ENCODE data around the gene GCNT2.
"Not testable (repeated sequence)": the region's sequence is repeated elsewhere in the genome, so short reads cannot be mapped to it uniquely, and the experiment has no call there.

GCNT2 gene

DNA sequence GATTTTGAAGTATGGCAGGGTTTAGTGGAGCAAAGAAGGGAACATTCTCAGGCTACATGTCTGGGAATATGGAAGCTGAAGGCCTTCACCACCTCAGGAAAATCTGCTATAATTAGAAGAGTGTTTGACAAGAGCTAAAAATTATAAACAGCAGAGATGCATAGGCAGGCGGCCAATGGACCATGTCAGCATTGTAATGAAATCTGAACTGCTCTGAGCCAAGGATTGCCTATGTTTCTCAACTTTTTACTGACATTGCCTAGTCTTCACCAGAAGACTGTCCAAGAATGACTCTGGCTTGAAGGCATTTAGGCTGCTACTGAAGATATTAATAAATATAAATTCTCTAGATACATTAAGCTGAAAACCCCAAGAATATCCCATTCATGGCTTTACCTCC is 89.1 kb downstream of the GCNT2 start:
- DNase-seq: no peak
- Mint-ChIP-seq H3K27me3 (no peaks in the 10 kb centered on the region), H3K36me3 (peaks cover 33 to 46% of the 10 kb centered on the region in 2 donors)

DNA sequence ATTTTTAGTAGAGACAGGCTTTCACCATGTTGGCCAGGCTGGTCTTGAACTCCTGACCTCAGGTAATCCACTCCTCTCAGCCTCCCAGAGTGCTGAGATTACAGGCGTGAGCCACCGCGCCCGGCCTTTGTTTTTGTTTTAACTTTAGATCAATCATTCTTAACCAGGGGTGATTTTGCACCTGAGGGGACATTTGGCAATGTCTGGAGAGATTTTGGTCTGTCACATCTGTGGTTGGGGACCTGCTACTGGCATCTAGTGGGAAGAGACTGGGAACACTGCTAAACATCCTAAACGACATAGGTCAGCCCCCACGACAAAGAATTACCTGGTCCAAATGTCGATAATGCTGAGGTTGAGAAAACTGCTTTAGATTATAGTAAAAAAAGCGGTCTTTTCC is 91.0 kb downstream of the GCNT2 start:
- H3K27me3 Mint-ChIP-seq: no peaks in the 10 kb centered on the region
- no peak overlapping the region for H3K4me3 Mint-ChIP-seq
- ATAC-seq (replicated peaks) (no peak), DNase-seq (no peak)
- H3K9me3 Mint-ChIP-seq: peaks cover 0 to 7% of the 10 kb centered on the region in 2 donors
- H3K4me1 Mint-ChIP-seq: peaks cover 9 to 18% of the 10 kb centered on the region in 2 donors
- peaks cover 38 to 51% of the 10 kb centered on the region in 2 donors for H3K36me3 Mint-ChIP-seq
- H3K27ac Mint-ChIP-seq: no peak overlapping the region

More for the DNA sequence above, 89.1 kb downstream of the GCNT2 start:
- Mint-ChIP-seq H3K27ac (no peak overlapping the region), H3K9me3 (peaks cover 0 to 1% of the 10 kb centered on the region in 2 donors), H3K4me3 (no peak overlapping the region), H3K4me1 (peaks cover 7 to 18% of the 10 kb centered on the region in 2 donors)
- no peak for ATAC-seq (replicated peaks)

GRCh38 chr6:10613077-10613476 is 91.9 kb downstream of the GCNT2 start:
- peaks cover 36 to 47% of the 10 kb centered on the region in 2 donors for H3K36me3 Mint-ChIP-seq
- peaks cover 0 to 7% of the 10 kb centered on the region in 2 donors for H3K9me3 Mint-ChIP-seq
- no peak for DNase-seq
- no peaks in the 10 kb centered on the region for H3K27me3 Mint-ChIP-seq
- H3K4me3 Mint-ChIP-seq: no peak overlapping the region
- ATAC-seq (replicated peaks): no peak
- no peak overlapping the region for H3K27ac Mint-ChIP-seq
- H3K4me1 Mint-ChIP-seq: peaks cover 9 to 19% of the 10 kb centered on the region in 2 donors

GRCh38 chr6:10613723-10614122 is 92.6 kb downstream of the GCNT2 start:
- H3K27ac Mint-ChIP-seq: no peak overlapping the region
- peaks cover 33 to 42% of the 10 kb centered on the region in 2 donors for H3K36me3 Mint-ChIP-seq
- no peaks in the 10 kb centered on the region for H3K27me3 Mint-ChIP-seq
- H3K4me3 Mint-ChIP-seq: no peak overlapping the region
- DNase-seq (no peak), ATAC-seq (replicated peaks) (no peak)
- H3K4me1 Mint-ChIP-seq: peaks cover 9 to 23% of the 10 kb centered on the region in 2 donors
- peaks cover 0 to 7% of the 10 kb centered on the region in 2 donors for H3K9me3 Mint-ChIP-seq

DNA sequence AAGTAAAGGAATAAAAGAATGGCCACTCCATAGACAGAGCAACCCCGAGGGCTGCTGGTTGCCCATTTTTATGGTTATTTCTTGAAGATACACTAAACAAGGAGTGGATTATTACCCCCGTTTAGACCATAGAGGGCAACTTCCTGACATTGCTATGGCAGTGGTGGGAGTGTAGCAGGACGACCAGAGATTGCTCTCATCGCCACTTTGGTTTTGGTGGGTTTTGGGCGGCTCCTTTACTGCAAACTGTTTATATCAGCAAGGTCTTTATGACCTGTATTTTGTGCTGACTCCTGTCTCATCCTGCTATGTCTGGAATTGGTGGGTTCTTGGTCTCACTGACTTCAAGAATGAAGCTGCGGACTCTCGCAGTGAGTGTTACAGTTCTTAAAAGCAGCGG is 94.5 kb downstream of the GCNT2 start:
- Mint-ChIP-seq H3K4me1 (peaks cover 3 to 14% of the 10 kb centered on the region in 2 donors), H3K9me3 (peaks cover 0 to 5% of the 10 kb centered on the region in 2 donors), H3K27ac (no peak overlapping the region), H3K36me3 (peaks cover 25 to 32% of the 10 kb centered on the region in 2 donors), H3K4me3 (no peak overlapping the region), H3K27me3 (no peaks in the 10 kb centered on the region)
- no peak for DNase-seq
- no peak for ATAC-seq (replicated peaks)

GRCh38 chr6:10616266-10616665 is 95.1 kb downstream of the GCNT2 start:
- H3K9me3 Mint-ChIP-seq; DNase-seq; H3K27ac Mint-ChIP-seq; ATAC-seq (replicated peaks); H3K4me3 Mint-ChIP-seq; H3K27me3 Mint-ChIP-seq: not testable (repeated sequence)
- H3K36me3 Mint-ChIP-seq: peaks cover 28 to 35% of the 10 kb centered on the region in 2 donors
- H3K4me1 Mint-ChIP-seq: peaks cover 3 to 14% of the 10 kb centered on the region in 2 donors

- Mint-ChIP-seq H3K9me3 (peaks cover 0 to 7% of the 10 kb centered on the region in 2 donors), H3K4me1 (peaks cover 3 to 14% of the 10 kb centered on the region in 2 donors)
Observed at GRCh38 chr6:10617008-10617696, 96.0 kb downstream of the GCNT2 start.

DNA sequence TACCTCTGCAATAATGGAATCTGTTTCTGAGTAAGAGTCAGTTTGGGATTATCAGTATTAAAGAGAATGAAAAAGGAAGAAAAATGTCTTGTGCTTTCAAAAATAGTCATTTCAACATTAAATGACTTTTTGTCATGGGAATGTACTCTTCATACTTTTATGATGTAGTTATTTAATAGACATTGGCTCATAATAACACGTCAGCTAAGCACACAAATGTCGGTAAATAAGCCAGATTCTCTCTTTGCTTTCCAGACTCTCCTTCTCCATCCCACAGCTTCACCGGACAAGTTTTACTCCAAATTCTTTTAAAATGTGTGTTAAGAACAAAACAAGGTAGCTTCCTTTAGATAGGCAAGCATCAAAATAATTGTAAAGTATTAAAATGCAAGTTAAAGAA is 97.3 kb downstream of the GCNT2 start:
- no peak for ATAC-seq (replicated peaks)
- DNase-seq: no peak
- Mint-ChIP-seq H3K27ac (no peak overlapping the region), H3K4me3 (no peak overlapping the region), H3K36me3 (peaks cover 44 to 51% of the 10 kb centered on the region in 2 donors), H3K27me3 (no peaks in the 10 kb centered on the region), H3K4me1 (peaks cover 3 to 14% of the 10 kb centered on the region in 2 donors), H3K9me3 (peaks cover 0 to 7% of the 10 kb centered on the region in 2 donors)

More at GRCh38 chr6:10617008-10617696, 96.0 kb downstream of the GCNT2 start:
- peaks cover 36 to 43% of the 10 kb centered on the region in 2 donors for H3K36me3 Mint-ChIP-seq
- ATAC-seq (replicated peaks) (no peak), DNase-seq (no peak)
- H3K27me3 Mint-ChIP-seq: no peaks in the 10 kb centered on the region
- no peak overlapping the region for H3K4me3 Mint-ChIP-seq
- no peak overlapping the region for H3K27ac Mint-ChIP-seq

DNA sequence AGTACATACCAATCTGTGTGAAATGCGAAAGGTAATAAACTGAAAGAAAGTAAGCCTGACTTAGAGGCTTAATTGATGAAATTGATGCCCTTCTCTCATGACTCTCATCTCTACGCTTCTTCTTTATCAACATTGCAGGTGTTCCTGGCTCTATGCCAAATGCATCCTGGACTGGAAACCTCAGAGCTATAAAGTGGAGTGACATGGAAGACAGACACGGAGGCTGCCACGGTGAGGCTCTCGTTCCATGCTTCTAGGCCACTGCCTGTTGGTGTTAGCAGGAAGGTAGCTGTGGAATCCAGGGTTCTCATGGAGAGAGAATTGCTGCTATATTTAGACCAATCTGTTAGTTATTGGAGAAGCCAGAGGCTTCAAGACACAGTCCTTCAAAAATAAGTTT is 100.1 kb downstream of the GCNT2 start:
- peaks cover 44 to 53% of the 10 kb centered on the region in 2 donors for H3K36me3 Mint-ChIP-seq
- H3K27ac Mint-ChIP-seq: peak overlapping the region; percentile 31
- ATAC-seq (replicated peaks): no peak

GRCh38 chr6:10621847-10622246 is 100.7 kb downstream of the GCNT2 start:
- Mint-ChIP-seq H3K9me3 (peaks cover 0 to 2% of the 10 kb centered on the region in 2 donors), H3K36me3 (peaks cover 42 to 52% of the 10 kb centered on the region in 2 donors), H3K27ac (no peak overlapping the region), H3K4me1 (peaks cover 6 to 13% of the 10 kb centered on the region in 2 donors), H3K4me3 (no peak overlapping the region), H3K27me3 (no peaks in the 10 kb centered on the region)
- DNase-seq (no peak), ATAC-seq (replicated peaks) (no peak)

More for the DNA sequence above, 100.1 kb downstream of the GCNT2 start:
- peaks cover 0 to 4% of the 10 kb centered on the region in 2 donors for H3K9me3 Mint-ChIP-seq
- no peak for DNase-seq
- no peaks in the 10 kb centered on the region for H3K27me3 Mint-ChIP-seq
- peaks cover 6 to 13% of the 10 kb centered on the region in 2 donors for H3K4me1 Mint-ChIP-seq
- H3K4me3 Mint-ChIP-seq: no peak overlapping the region

DNA sequence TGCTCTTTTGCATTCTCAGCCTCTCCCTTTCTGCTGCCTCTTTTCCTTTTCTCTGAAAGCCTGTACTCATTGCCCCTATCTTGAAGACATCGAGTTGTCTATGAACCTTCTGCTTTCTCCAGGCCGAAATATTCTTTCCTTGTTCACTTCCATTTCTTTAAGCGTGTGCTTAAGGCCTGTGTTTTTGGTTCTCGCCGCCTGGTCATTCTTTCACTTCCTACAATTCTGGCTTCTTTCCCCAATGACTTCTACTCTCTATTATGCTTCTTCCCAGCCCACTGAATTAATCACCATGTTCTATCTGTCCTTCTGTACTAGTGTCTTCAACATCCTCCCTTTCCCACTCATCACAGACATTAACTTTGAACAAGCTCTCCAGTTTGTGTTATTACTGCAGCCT is 103.7 kb downstream of the GCNT2 start:
- peaks cover 0 to 2% of the 10 kb centered on the region in 2 donors for H3K9me3 Mint-ChIP-seq
- no peak overlapping the region for H3K27ac Mint-ChIP-seq
- no peak overlapping the region for H3K4me3 Mint-ChIP-seq
- peaks cover 6 to 8% of the 10 kb centered on the region in 2 donors for H3K4me1 Mint-ChIP-seq
- DNase-seq: no peak
- no peaks in the 10 kb centered on the region for H3K27me3 Mint-ChIP-seq
- ATAC-seq (replicated peaks): no peak
- H3K36me3 Mint-ChIP-seq: peaks cover 54 to 64% of the 10 kb centered on the region in 2 donors

GRCh38 chr6:10626154-10626741 is 105.1 kb downstream of the GCNT2 start:
- peaks cover 50 to 59% of the 10 kb centered on the region in 2 donors for H3K36me3 Mint-ChIP-seq
- H3K27ac Mint-ChIP-seq: no peak overlapping the region
- DNase-seq: no peak
- no peaks in the 10 kb centered on the region for H3K27me3 Mint-ChIP-seq
- no peak overlapping the region for H3K4me3 Mint-ChIP-seq
- peaks cover 0 to 2% of the 10 kb centered on the region in 2 donors for H3K9me3 Mint-ChIP-seq
- ATAC-seq (replicated peaks): no peak
- H3K4me1 Mint-ChIP-seq: peaks cover 6 to 8% of the 10 kb centered on the region in 2 donors

GRCh38 chr6:10627800-10628199 is 106.6 kb downstream of the GCNT2 start:
- DNase-seq (no peak), ATAC-seq (replicated peaks) (no peak)
- Mint-ChIP-seq H3K9me3 (no peaks in the 10 kb centered on the region), H3K4me3 (no peak overlapping the region), H3K27me3 (no peaks in the 10 kb centered on the region), H3K27ac (no peak overlapping the region), H3K36me3 (peaks cover 41 to 57% of the 10 kb centered on the region in 2 donors), H3K4me1 (peaks cover 6 to 9% of the 10 kb centered on the region in 2 donors)

GRCh38 chr6:10630178-10630577 is 109.0 kb downstream of the GCNT2 start:
- ATAC-seq (replicated peaks) (no peak), DNase-seq (no peak)
- Mint-ChIP-seq H3K27ac (no peak overlapping the region), H3K27me3 (no peaks in the 10 kb centered on the region), H3K4me1 (peaks cover 7 to 16% of the 10 kb centered on the region in 2 donors), H3K4me3 (no peak overlapping the region), H3K36me3 (peaks cover 19 to 33% of the 10 kb centered on the region in 2 donors), H3K9me3 (no peaks in the 10 kb centered on the region)

GRCh38 chr6:10633216-10633615 is 112.1 kb downstream of the GCNT2 start:
- ATAC-seq (replicated peaks): peak; percentile 100
- peaks cover 7 to 15% of the 10 kb centered on the region in 2 donors for H3K4me1 Mint-ChIP-seq
- H3K27me3 Mint-ChIP-seq: no peaks in the 10 kb centered on the region
- peak; percentile 31 for DNase-seq
- peaks cover 8 to 14% of the 10 kb centered on the region in 2 donors for H3K36me3 Mint-ChIP-seq
- H3K4me3 Mint-ChIP-seq: peak overlapping the region in 1 of 2 donors; percentile 1
- peak overlapping the region; percentile 39 for H3K27ac Mint-ChIP-seq
- H3K9me3 Mint-ChIP-seq: no peaks in the 10 kb centered on the region

Data from stimulated activated naive B cell treated with anti-CD40 and anti-IgM and Interleukin-4, amounts not matched to agents 10 μg/mL and 1 μg/mL and 100 μg/mL, for 72 hours (primary cell).